Epidermal melanocyte (primary cell): ENCODE results near the gene CCDC194.

Source experiments
- DNase-seq: peaks from one replicate; pipeline ENCODE4 v3.0.0; 2011; ENCODE audit warnings: low spot score; ENCODE audit not compliant: insufficient read length

CCDC194 gene

GRCh38 chr19:17406046-17406886, 12.3 kb upstream of the CCDC194 start:
- DNase-seq = no peak

GRCh38 chr19:17405250-17406045, 11.5 kb upstream of the CCDC194 start, which contains the start of gene BST2:
TSS of gene BST2 (minus strand) at chr19:17405630. CDS start at chr19:17405575, 55 bp downstream.
- no peak for DNase-seq

GRCh38 chr19:17404621-17405249, 10.7 kb upstream of the CCDC194 start:
- DNase-seq = no peak

- no peak for DNase-seq
Observed at GRCh38 chr19:17404015-17404414, 10.0 kb upstream of the CCDC194 start.

- DNase-seq = no peak
Observed at GRCh38 chr19:17402982-17403855, 9.2 kb upstream of the CCDC194 start.

- DNase-seq = no peak
Observed at GRCh38 chr19:17401628-17402027, 7.6 kb upstream of the CCDC194 start.

- no peak for DNase-seq
Observed at GRCh38 chr19:17398902-17399527, 5.0 kb upstream of the CCDC194 start.

- DNase-seq = no peak
Observed at GRCh38 chr19:17394891-17395415, 957 bp upstream of the CCDC194 start.

GRCh38 chr19:17393002-17393401, 994 bp downstream of the CCDC194 start:
- no peak for DNase-seq

- no peak for DNase-seq
Observed at GRCh38 chr19:17391371-17392151, 2.4 kb downstream of the CCDC194 start.

GRCh38 chr19:17390665-17391370, 3.2 kb downstream of the CCDC194 start:
- peak; percentile 97 for DNase-seq

- DNase-seq = no peak
Observed at GRCh38 chr19:17389957-17390664, 3.9 kb downstream of the CCDC194 start.

- DNase-seq = no peak
Observed at GRCh38 chr19:17389288-17389687, 4.7 kb downstream of the CCDC194 start.

GRCh38 chr19:17385878-17386611, 8.0 kb downstream of the CCDC194 start:
- peak; percentile 67 for DNase-seq

GRCh38 chr19:17380426-17381138, 13.4 kb downstream of the CCDC194 start:
- no peak for DNase-seq

GRCh38 chr19:17379221-17379631, 14.8 kb downstream of the CCDC194 start:
- no peak for DNase-seq

GRCh38 chr19:17378271-17378670, 15.7 kb downstream of the CCDC194 start:
- no peak for DNase-seq
